Measurements from ENCODE around the gene ACSM4.
"Not testable (repeated sequence)": the region's sequence is repeated elsewhere in the genome, so short reads cannot be mapped to it uniquely, and the experiment has no call there.

ACSM4 gene

DNA sequence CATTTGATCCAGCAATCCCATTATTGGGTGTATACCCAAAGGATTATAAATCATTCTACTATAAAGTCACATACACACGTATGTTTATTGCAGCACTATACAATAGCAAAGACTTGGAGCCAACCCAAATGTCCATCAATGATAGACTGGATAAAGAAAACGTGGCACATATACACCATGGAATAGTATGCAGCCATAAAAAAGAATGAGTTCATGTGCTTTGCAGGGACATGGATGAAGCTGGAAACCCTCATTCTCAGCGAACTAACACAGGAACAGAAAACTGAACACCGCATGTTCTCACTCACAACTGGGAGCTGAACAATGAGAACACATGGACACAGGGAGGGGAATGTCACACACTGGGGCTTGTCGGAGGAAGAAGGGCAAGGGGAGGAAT lies 33.9 kb downstream of the ACSM4 start:
- DNase-seq (ENCODE audit: low read depth): not testable (repeated sequence)

DNA sequence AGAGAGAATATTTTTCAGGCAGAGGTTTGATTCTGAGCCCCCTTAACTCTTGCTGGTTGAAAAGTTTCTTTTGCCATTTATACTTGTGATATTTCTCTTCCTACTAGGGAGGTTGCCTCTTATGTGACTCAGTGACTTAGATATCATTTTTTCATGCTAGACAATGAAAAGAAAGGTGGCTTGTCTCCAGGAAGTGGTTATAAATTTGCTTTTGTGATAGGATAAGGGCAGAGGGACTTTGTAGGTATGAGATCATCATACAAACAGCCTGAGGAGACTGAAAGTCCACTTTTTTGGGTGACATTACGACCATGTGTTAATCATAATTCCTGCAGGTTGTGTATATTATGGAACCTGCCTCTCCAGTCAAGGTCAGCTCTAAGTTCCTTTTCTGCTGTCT lies 35.8 kb downstream of the ACSM4 start:
- DNase-seq (ENCODE audit: low read depth): no peak

DNA sequence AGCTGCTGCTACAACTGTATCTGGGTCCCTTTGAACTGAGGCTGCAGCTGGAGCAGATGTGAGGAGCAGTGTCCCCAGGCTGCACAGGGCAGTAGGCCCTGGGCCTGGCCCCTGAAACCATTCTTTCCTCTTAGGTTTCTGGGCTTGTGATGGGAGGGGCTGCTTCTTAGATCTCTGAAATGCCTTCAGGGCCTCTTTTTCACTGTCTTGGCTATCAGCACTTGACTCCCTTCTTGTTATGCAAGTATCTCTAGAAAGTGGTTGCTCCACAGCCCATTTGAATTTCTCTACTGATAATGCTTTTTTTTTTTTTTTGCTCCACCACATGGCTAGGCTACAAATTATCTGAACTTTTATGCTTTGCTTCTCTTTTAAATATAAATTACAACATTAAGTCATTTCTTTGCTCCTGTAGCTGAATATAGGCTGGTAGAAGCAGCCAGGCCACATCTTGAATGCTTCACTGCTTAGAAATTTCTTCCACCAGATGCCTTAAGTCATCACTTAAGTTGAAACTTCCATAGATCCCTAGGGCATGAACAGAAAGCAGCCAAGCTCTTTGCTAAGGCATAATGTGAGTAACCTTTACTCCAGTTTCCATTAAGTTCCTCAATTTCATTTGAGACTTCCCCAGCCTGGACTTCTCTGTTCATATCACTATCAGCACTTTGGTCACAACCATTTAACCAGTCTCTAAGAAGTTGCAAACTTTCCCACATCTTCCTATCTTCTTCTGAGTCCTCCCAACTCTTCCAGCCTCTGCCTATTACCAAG lies 41.1 kb downstream of the ACSM4 start:
- DNase-seq (ENCODE audit: low read depth): no peak

DNA sequence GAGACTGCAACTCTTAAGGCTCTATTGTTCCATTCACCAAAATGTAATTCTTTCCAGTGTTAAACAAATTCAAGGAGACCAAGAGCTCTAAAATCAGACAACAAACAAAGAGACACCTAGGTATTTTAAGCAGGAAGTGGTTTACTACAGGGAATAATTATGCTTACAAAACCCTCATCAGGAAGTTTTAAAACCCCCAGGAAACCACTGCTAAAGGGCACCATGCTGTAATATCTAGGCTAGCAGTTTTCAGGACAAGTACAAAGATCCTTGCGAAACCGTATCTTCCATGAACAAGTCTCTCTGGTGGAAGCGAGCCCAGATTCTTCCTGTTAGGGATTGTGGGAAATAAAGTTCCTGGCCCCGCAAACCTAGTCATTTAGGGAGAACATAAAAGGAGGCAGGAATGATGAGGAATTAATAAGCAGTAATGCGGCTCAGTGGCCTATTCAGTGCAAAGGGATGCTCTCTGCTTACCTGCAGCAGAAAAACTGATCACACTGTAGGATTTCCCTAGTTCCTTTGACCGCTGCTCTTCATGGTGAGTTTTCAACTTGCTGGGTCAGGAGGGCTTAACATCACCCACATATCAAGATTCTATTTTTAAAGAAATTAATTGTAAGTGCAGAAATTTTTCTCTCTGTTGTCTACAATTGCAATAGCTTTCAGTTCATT lies 42.8 kb downstream of the ACSM4 start:
- no peak for DNase-seq (ENCODE audit: low read depth)

DNA sequence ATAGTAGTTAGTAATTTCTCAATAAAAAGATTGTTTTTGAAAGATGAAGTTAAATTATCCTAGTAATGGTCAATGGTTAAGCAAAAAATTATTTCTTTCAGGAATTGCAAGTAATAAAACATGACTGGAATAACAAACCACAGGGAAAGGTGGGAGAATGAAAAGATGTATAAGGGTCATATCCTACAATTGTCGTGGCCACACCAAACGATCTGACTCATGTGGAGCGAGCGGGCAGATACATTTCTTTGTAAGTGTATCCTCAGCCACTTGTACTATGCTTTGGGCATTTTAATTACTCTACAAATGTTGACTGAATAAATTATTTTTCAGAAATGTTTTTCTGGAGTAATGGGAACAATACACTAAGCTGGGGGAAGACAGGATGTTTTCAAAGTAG lies 45.5 kb downstream of the ACSM4 start:
- no peak for DNase-seq (ENCODE audit: low read depth)

DNA sequence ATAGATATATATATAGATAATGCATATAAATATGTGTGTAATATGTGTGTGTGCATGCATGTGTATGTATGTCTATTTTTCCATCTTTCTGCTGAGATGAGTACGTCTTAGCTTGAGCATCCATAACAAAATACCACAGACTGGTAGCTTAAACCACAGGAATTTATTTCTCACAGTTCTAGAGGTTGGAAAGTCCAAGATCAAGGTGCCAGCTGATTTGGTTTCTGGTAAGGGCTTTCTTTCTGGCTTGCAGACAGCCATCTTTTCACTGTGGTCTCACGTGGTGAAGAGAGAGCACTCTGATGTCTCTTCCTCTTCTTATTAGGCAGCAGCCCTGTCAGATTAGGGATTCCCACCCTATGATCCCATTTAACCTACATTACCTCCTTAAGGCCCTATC lies 47.3 kb downstream of the ACSM4 start:
- no peak for DNase-seq (ENCODE audit: low read depth)

DNA sequence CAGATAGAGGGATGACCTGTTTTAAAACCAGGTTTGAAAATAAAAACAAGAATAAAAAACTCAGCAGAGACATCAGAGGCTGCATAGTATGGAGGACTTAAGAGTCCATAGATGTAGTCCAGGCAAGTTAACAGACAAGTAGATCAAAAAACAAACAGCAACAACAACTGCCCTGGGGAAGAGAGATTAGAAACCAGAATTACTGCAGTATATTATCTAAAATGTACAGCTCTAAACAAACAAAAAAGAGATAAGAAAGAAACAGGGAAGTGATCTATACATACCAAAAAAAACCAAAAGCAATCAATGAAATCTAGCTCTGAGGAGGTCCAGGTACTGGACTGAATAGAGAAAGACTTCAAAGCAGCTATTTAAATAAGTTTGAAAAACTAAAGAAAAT lies 48.8 kb downstream of the ACSM4 start:
- DNase-seq (ENCODE audit: low read depth): peak; percentile 21

DNA sequence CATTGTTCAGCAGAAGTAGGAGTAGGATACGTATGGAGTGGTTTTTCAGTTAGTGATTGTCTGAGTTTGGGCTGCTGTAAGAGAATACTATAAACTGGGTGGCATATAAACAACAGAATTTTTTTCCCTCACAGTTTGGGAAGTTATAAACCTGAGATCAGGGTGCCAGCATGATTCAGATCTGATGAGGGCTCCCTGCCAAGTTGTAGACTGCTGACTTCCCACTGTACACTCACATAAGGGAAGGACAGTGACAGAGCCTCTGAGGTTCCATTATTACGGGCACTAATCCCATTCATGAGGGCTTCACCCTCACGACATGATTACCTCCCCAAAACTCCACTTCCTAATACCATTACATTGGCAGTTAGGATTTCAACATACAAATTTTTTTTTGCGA lies 50.7 kb downstream of the ACSM4 start:
- no peak for DNase-seq (ENCODE audit: low read depth)

DNA sequence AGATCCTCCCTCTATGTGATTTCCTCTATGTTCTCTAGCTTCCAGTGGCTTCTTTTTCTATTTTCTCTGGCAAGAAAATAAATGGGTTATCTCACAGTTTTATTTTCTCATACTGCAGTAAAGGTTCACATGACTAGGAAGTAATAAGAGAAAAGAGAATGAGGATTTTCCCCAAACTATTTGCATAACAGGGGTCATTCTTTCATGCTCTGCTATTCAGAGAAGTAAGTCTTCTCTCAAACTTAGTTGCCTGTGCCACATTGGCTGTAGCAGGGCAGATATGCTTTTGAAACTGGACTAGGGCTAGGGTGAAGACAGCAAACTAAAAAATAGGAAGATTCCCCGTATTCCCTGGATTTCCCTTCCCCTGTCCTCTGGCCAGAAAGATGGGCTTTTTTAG lies 57.4 kb downstream of the ACSM4 start:
- DNase-seq (ENCODE audit: low read depth): no peak

DNA sequence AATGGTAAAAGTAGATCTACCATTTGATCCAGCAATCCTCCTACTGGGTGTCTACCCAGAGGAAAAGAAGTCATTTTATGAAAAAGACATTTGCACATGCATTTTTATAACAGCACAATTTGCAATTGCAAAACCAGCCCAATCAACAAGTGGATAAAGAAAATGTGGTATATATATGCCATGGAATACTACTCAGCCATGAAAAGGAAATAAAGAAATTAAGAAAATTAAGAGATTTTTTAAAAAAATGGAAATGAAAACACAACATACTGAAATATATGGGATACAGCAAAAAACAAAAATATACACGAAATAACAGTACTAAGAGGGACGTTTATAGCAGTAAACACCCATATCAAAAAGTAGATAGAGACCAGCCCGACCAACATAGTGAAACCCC lies 58.9 kb downstream of the ACSM4 start:
- DNase-seq (ENCODE audit: low read depth): no peak

DNA sequence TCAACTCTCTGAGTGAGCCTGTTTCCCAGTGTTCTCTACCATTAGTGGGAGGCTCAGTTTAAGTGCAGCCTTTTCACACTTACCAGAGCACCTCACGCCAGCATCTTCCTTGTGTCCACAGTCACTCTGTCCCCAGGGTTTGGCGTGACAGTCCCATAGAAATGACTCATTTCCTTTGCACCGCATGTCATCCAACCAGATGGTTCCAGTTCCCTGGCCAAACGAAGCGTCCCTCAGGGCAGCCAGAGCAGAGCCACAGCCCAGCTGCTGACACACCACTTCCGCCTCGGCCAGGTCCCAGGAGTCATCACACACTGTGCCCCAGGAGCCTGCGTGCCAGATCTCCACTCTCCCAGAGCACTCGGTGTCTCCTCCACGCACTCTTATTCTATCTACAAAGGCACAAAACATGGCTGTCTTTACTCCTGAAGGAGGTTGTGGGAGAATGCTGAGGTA lies 65.4 kb downstream of the ACSM4 start:
- no peak for DNase-seq (ENCODE audit: low read depth)

DNA sequence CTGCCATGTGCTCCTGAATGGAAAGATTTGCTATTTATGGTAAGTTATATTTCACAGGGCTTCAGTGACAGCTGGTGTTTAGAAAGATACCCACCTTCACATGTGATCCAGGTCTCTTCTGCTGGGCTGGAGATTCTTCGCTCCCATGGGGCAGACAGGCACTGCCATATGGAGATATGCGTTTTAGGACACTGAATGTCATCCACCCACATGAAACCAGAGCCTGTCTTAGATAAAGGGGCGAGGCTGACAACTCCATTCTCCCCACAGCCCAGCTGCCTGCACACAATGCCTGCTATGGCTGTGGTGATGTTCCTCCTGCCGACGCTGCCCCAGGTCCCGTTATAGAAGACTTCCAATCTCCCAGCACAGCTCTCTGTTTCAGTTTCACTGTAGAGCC lies 69.4 kb downstream of the ACSM4 start:
- no peak for DNase-seq (ENCODE audit: low read depth)

DNA sequence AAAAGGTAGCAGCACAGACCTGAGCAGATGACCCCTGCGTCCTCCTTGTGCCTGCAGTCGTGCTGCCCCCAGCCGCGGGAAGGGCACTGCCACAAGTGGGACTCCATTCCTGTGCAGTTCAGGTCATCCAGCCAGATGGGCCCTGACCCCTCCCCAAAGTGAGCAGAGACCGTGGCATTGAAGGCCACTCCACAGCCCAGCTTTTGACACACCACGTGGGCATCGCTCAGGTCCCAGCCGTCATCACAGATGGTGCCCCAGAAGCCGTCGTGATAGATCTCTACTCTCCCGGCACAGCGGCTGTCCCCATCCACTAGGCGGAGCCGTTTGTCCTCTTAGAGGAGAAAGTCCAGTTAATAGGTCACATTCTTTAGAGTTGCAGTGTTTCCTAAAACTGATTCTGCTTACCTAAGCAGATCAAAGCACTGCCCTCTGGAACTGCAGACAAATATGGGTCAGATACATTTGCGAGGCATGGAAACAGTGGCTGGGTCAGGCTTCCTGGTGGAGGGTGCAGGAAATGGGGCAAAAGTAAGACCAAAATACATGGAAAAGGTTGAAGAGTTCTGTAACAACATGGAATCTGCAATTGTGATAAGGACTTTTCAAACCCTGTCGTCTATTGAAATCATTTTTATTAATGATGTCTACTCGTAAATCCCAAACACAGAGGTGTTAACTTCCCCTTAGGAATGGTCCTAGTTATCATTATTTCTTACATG lies 70.7 kb downstream of the ACSM4 start:
- no peak for DNase-seq (ENCODE audit: low read depth)

DNA sequence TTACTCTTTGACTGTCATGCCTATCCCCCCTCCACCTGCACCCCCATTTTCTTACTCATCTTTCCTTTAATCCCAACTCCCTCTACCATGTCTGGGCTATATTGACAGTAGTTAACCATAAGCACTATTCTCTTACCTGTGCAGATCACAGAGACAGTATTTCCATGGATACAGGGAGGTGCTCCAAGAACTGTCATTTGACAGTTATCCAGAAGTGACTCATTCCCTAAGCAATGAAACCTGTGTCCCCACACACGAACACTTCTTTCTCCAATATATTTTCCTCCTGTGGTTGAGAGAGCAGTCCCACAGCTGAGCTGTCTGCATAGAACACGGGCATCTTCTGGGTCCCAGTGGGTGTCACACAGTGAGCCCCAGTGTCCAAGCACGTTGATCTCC lies 71.3 kb downstream of the ACSM4 start:
- DNase-seq (ENCODE audit: low read depth): no peak

DNA sequence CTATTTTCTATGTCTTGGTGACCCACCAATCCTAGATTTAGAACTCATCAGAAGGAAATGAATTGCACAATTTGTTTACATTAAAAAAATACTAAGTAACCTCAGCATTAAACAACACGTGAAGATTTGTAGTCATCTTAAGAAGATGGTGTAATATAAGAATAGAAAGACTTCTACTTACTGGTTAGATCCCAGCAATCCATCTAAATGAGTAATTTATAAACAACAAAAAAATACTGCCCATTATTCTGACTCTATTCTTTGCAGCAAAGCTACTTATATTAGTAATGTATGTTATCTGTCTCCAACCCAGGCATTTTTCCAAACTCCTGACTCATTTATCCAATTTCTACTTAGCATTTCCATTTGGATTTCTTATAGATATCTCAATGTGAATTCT lies 72.3 kb downstream of the ACSM4 start:
- no peak for DNase-seq (ENCODE audit: low read depth)
